ENCODE results near the gene GLYATL1.

GLYATL1 gene

GRCh38 chr11:58905011-58905720 is 34.1 kb upstream of the GLYATL1 start:
- peak overlapping the region; percentile 23 to 37 for H3K4me3 ChIP-seq
- peak in 1 of 2 donors; percentile 31 for DNase-seq
- H3K9me3 ChIP-seq = no peaks in the 10 kb centered on the region
- TF ChIP-seq CTCF (IDR thresholded peaks at IDR 0.05) = no peak
- H3K27ac ChIP-seq = no peak overlapping the region
- intact Hi-C loops (cut with DNase I; ENCODE audit: low total_unique reads) = no loop called here
- H3K4me1 ChIP-seq = peaks cover 0 to 11% (median 4%) of the 10 kb centered on the region in 4 donors
- H3K27me3 ChIP-seq = peaks cover 0 to 25% of the 10 kb centered on the region in 2 donors
- H3K36me3 ChIP-seq = no peaks in the 10 kb centered on the region

GRCh38 chr11:58905721-58906547 is 33.4 kb upstream of the GLYATL1 start:
- no peaks in the 10 kb centered on the region for H3K36me3 ChIP-seq
- intact Hi-C loops (cut with DNase I; ENCODE audit: low total_unique reads) = no loop called here
- H3K27ac ChIP-seq = no peak overlapping the region
- TF ChIP-seq CTCF (IDR thresholded peaks at IDR 0.05) = no peak
- peak; percentile 27 to 64 for DNase-seq
- peaks cover 0 to 22% of the 10 kb centered on the region in 2 donors for H3K27me3 ChIP-seq
- peak overlapping the region; percentile 23 to 37 for H3K4me3 ChIP-seq
- H3K9me3 ChIP-seq = no peaks in the 10 kb centered on the region
- peaks cover 0 to 11% (median 4%) of the 10 kb centered on the region in 4 donors for H3K4me1 ChIP-seq

GRCh38 chr11:58907780-58908179 is 31.5 kb upstream of the GLYATL1 start:
- H3K9me3 ChIP-seq = no peaks in the 10 kb centered on the region
- no peak for TF ChIP-seq CTCF (IDR thresholded peaks at IDR 0.05)
- peaks cover 0 to 11% (median 4%) of the 10 kb centered on the region in 4 donors for H3K4me1 ChIP-seq
- peaks cover 0 to 22% of the 10 kb centered on the region in 2 donors for H3K27me3 ChIP-seq
- no peaks in the 10 kb centered on the region for H3K36me3 ChIP-seq
- H3K4me3 ChIP-seq = no peak overlapping the region
- intact Hi-C loops (cut with DNase I; ENCODE audit: low total_unique reads) = no loop called here
- no peak for DNase-seq
- no peak overlapping the region for H3K27ac ChIP-seq

- Histone ChIP-seq H3K27me3 (peaks cover 0 to 3% of the 10 kb centered on the region in 2 donors), H3K27ac (no peak overlapping the region), H3K4me3 (no peak overlapping the region), H3K9me3 (peaks cover 0 to 12% (median 8%) of the 10 kb centered on the region in 3 donors), H3K4me1 (no peaks in the 10 kb centered on the region), H3K36me3 (no peaks in the 10 kb centered on the region)
- intact Hi-C loops (cut with DNase I; ENCODE audit: low total_unique reads) = no loop called here
- TF ChIP-seq CTCF (IDR thresholded peaks at IDR 0.05) = no peak
- DNase-seq = no peak
Measured at GRCh38 chr11:58912124-58912523, 27.2 kb upstream of the GLYATL1 start.

- Histone ChIP-seq H3K9me3 (peaks cover 0 to 16% (median 8%) of the 10 kb centered on the region in 3 donors), H3K27ac (no peak overlapping the region)
Measured at GRCh38 chr11:58913685-58914084, 25.6 kb upstream of the GLYATL1 start.

More at GRCh38 chr11:58913685-58914084, 25.6 kb upstream of the GLYATL1 start:
- intact Hi-C loops (cut with DNase I; ENCODE audit: low total_unique reads) = no loop called here
- H3K27me3 ChIP-seq = peaks cover 0 to 3% of the 10 kb centered on the region in 2 donors
- no peaks in the 10 kb centered on the region for H3K36me3 ChIP-seq
- no peak for DNase-seq
- no peak overlapping the region for H3K4me3 ChIP-seq
- no peak for TF ChIP-seq CTCF (IDR thresholded peaks at IDR 0.05)
- H3K4me1 ChIP-seq = no peaks in the 10 kb centered on the region
